Measurements from ENCODE around the gene TUBGCP6.

The TUBGCP6 gene

GRCh38 chr22:50274311-50274710, 29.5 kb upstream of the TUBGCP6 start:
- no peak for TF ChIP-seq GATA2 (IDR thresholded peaks at IDR 0.05; ENCODE audit: low read depth, low read length)
- no peak for TF ChIP-seq GATA3 (IDR thresholded peaks at IDR 0.05; ENCODE audit: low read depth, low read length)

- TF ChIP-seq GATA2 (IDR thresholded peaks at IDR 0.05; ENCODE audit: low read depth, low read length) (no peak), GATA3 (IDR thresholded peaks at IDR 0.05; ENCODE audit: low read depth, low read length) (no peak)
These were observed 27.4 kb upstream of the TUBGCP6 start for GRCh38 chr22:50272044-50272802.

- TF ChIP-seq GATA2 (IDR thresholded peaks at IDR 0.05; ENCODE audit: low read depth, low read length) = no peak
- TF ChIP-seq GATA3 (IDR thresholded peaks at IDR 0.05; ENCODE audit: low read depth, low read length) = no peak
These were observed 26.7 kb upstream of the TUBGCP6 start for GRCh38 chr22:50271519-50271970.

- TF ChIP-seq GATA2 (IDR thresholded peaks at IDR 0.05; ENCODE audit: low read depth, low read length) (no peak), GATA3 (IDR thresholded peaks at IDR 0.05; ENCODE audit: low read depth, low read length) (no peak)
These were observed 26.0 kb upstream of the TUBGCP6 start for GRCh38 chr22:50270666-50271394.

DNA sequence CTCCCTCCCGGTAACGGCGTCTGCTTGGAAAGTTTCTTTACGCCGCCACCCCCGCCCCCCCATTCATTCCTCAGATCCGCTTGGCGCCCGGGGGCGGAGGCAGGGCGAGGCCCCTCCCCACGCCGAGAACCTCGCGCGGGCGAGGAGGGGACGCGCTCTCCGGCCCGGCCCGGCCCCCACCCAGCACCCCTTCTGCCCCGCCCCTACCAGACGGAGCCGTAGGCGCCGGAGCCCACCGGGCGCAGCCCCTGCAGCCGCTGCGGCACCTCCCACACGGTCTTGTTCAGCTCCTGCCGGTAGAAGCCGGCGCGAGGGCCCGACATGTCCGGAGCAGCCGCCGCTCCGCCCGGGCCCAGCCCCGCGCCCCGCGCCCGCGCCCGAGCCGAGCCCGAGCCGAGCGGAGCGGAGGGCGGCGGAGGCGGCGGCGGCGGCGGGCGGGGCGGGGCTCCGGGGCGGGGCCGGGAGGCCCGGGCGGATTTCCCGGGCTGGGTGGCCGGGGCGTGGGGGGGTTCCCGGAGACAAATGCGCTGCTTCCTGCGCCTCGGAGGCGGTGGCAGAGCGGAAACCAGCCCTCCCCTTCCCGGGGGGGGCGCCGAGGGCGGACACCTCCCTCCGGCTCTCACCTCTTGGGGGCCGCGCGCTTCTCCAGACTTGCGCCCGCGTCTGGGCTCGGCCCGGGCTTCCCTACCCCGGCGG, 25.3 kb upstream of the TUBGCP6 start, which contains the start of gene MAPK11:
MAPK11 (minus strand) TSS at position 411 of the 696 bp plus-strand sequence; CDS start at position 323, 88 bp downstream.
- TF ChIP-seq GATA2 (IDR thresholded peaks at IDR 0.05; ENCODE audit: low read depth, low read length) (no peak), GATA3 (IDR thresholded peaks at IDR 0.05; ENCODE audit: low read depth, low read length) (no peak)

GRCh38 chr22:50269573-50269969, 24.7 kb upstream of the TUBGCP6 start:
- TF ChIP-seq GATA3 (IDR thresholded peaks at IDR 0.05; ENCODE audit: low read depth, low read length) = no peak
- no peak for TF ChIP-seq GATA2 (IDR thresholded peaks at IDR 0.05; ENCODE audit: low read depth, low read length)

GRCh38 chr22:50268655-50269113, 23.9 kb upstream of the TUBGCP6 start:
- no peak for TF ChIP-seq GATA2 (IDR thresholded peaks at IDR 0.05; ENCODE audit: low read depth, low read length)
- no peak for TF ChIP-seq GATA3 (IDR thresholded peaks at IDR 0.05; ENCODE audit: low read depth, low read length)

DNA sequence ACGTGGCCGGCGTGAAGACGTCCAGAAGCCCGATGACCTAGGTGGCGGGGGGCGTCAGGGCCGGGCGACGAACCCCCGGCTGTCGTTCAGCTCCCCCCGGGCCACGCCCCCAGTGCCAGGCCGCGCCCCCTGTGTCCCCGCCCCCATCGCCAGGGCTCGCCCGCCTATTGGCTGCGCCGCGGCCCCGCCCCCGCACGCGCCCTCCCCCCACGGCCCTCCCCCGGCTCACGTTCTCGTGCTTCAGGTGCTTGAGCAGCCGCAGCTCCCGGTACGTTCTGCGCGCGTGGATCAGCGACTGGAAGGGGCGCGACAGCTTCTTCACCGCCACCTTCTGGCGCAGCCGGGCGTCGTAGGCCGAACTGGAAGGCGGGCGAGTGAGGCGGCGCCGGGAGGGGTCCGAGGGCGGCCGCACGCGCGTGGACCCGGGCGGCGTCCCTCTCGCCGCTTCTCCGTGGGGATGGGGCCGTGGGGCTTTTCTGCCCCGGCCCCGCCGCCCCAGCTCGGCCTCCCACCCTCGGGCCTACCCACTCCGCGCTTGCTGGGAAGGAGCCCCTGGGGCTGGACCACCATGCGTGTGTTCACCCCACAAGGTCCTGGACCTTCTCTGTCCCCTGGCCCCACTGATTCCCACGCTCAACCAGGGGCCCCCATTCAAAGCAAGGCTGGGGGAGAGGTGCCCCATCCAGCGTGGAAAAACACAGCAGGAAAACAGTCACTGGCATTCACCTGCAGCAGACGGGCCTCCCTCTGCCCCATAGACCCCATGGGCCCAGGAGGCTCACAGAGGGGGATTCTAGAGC, 23.0 kb upstream of the TUBGCP6 start:
- no peak for TF ChIP-seq GATA3 (IDR thresholded peaks at IDR 0.05; ENCODE audit: low read depth, low read length)
- TF ChIP-seq GATA2 (IDR thresholded peaks at IDR 0.05; ENCODE audit: low read depth, low read length) = no peak

DNA sequence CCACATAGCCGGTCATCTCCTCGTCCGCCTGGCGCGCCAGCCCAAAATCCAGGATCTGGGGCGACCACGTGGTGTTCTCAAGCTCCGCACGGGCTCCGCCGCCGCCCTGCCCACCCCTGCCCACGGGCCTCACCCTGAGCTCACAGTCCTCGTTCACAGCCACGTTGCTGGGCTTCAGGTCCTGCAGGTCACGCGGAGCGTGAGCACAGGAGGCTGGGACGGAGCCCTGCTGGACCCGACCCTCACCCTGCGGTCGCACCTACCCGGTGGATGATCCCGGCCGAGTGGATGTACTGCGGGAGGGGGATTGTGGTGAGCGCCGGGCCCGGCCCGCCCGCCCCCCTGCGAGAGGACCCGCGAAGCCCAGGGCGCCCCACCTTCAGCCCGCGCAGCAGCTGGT, 22.2 kb upstream of the TUBGCP6 start:
- TF ChIP-seq GATA2 (IDR thresholded peaks at IDR 0.05; ENCODE audit: low read depth, low read length) (no peak), GATA3 (IDR thresholded peaks at IDR 0.05; ENCODE audit: low read depth, low read length) (no peak)

GRCh38 chr22:50264946-50265669, 20.3 kb upstream of the TUBGCP6 start:
- TF ChIP-seq GATA2 (IDR thresholded peaks at IDR 0.05; ENCODE audit: low read depth, low read length) = no peak

GRCh38 chr22:50264104-50264745, 19.4 kb upstream of the TUBGCP6 start:
- TF ChIP-seq GATA3 (IDR thresholded peaks at IDR 0.05; ENCODE audit: low read depth, low read length) = no peak
- no peak for TF ChIP-seq GATA2 (IDR thresholded peaks at IDR 0.05; ENCODE audit: low read depth, low read length)

DNA sequence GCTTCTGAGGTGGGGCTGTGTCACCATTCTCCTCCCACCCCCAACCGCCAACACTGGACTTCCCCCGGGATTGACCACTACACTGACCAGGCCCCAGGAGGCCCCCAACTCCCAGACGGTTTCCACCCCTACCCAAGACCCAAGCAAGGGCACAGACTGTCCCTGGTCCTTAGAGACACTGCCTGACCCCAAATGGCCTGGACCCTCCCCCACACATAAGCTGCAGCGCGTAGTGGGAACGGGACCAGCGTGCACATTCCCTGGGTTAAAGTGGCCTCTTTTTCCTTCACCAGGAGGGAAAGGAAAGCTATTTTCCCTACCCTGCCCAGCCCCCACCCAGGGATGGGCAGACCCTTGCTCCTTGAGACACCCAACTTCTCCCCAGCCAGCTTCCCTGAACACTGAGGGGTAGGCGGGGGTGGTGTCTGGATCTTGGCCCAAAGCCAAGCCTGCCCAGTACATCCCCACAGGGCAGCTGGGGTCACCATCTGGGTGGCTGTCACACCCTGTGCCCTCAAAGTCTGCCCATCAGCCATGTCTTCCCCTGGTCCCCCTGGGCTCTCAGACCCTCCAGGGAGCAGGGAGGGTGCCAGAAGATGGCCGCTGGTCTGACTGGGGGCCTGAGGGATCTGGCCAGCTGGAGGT, 18.3 kb upstream of the TUBGCP6 start:
- TF ChIP-seq GATA2 (IDR thresholded peaks at IDR 0.05; ENCODE audit: low read depth, low read length) (no peak), GATA3 (IDR thresholded peaks at IDR 0.05; ENCODE audit: low read depth, low read length) (no peak)
